GM23338 (cell line): Measurements from ENCODE around the gene PRDM2. TPM values are rescaled to one million over a fixed set of nuclear protein-coding genes. Genes with fewer than 3 reads are reported as not detected.

ENCODE experiments used
- ATAC-seq: fragments of 200-7000 bp; cut with Tn5 transposase; 3 replicates; pipeline ENCODE4 v1.9.1; 2020
- DNase-seq: peaks from one replicate; pipeline ENCODE4 v3.0.0-alpha.2; 2015; ENCODE audit warnings: low spot score
- H2AFZ ChIP-seq: fragments of 200-600 bp; sonication (generic); 2 replicates; pipeline ENCODE4 v1.8.0; 2016; ENCODE audit warnings: antibody characterized with exemption, mild to moderate bottlenecking, moderate library complexity
- H3F3A ChIP-seq: fragments of 200-600 bp; sonication (generic); replicated peaks from 2 replicates; pipeline ENCODE4 v1.8.0; 2017; ENCODE audit warnings: antibody characterized with exemption, mixed run types, low read depth
- H3K27ac ChIP-seq: fragments of 200-600 bp; sonication (generic); 2 replicates; pipeline ENCODE4 v1.6.1; 2016; ENCODE audit warnings: low read depth
- H3K27me3 ChIP-seq: fragments of 200-600 bp; sonication (generic); 2 replicates; pipeline ENCODE4 v1.8.0; 2016; ENCODE audit warnings: mild to moderate bottlenecking, mixed run types, moderate library complexity; ENCODE audit not compliant: insufficient read depth
- H3K36me3 ChIP-seq: fragments of 200-600 bp; sonication (generic); 2 replicates; pipeline ENCODE4 v1.8.0; 2016; ENCODE audit warnings: mild to moderate bottlenecking; ENCODE audit not compliant: insufficient read depth
- H3K4me1 ChIP-seq: fragments of 200-600 bp; sonication (generic); 2 replicates; pipeline ENCODE4 v1.8.0; 2016; ENCODE audit warnings: mild to moderate bottlenecking, moderate library complexity; ENCODE audit not compliant: insufficient read depth
- H3K4me2 ChIP-seq: fragments of 200-600 bp; sonication (generic); 2 replicates; pipeline ENCODE4 v1.7.1; 2017; ENCODE audit warnings: mixed run types
- H3K4me3 ChIP-seq: fragments of 200-600 bp; sonication (generic); 2 replicates; pipeline ENCODE4 v1.6.1; 2016; ENCODE audit warnings: mixed run types
- H3K79me2 ChIP-seq: fragments of 200-600 bp; sonication (generic); replicated peaks from 2 replicates; pipeline ENCODE4 v1.8.0; 2017; ENCODE audit warnings: mild to moderate bottlenecking; ENCODE audit not compliant: insufficient read depth
- H3K9me2 ChIP-seq: fragments of 200-600 bp; sonication (generic); 2 replicates; pipeline ENCODE4 v1.8.0; 2017; ENCODE audit not compliant: insufficient read depth
- H4K20me1 ChIP-seq: fragments of 200-600 bp; sonication (generic); replicated peaks from 2 replicates; pipeline ENCODE4 v1.8.0; 2017; ENCODE audit warnings: mild to moderate bottlenecking; ENCODE audit not compliant: insufficient read depth
- H3K27ac Mint-ChIP-seq: 2 replicates; pipeline ENCODE4 v1.8.0; 2020; ENCODE audit warnings: inconsistent platforms, mild to moderate bottlenecking, moderate library complexity, mixed read lengths
- H3K27me3 Mint-ChIP-seq: 3 replicates; pipeline ENCODE4 v1.8.0; 2022; ENCODE audit warnings: low read depth, mild to moderate bottlenecking, moderate library complexity, mixed read lengths, inconsistent platforms; ENCODE audit not compliant: insufficient read depth, poor library complexity
- H3K36me3 Mint-ChIP-seq: 3 replicates; pipeline ENCODE4 v1.8.0; 2021; ENCODE audit warnings: low read depth, mild to moderate bottlenecking, inconsistent platforms, moderate library complexity, mixed read lengths
- H3K4me1 Mint-ChIP-seq: 3 replicates; pipeline ENCODE4 v1.8.0; 2020; ENCODE audit warnings: mild to moderate bottlenecking, inconsistent platforms, mixed read lengths
- H3K4me3 Mint-ChIP-seq: 3 replicates; pipeline ENCODE4 v1.8.0; 2021; ENCODE audit warnings: moderate library complexity, mild to moderate bottlenecking, inconsistent platforms, mixed read lengths
- H3K9me3 Mint-ChIP-seq: 3 replicates; pipeline ENCODE4 v1.8.0; 2020; ENCODE audit warnings: moderate library complexity, mild to moderate bottlenecking, inconsistent platforms, mixed read lengths
- EZH2 ChIP-seq: fragments of 200-600 bp; sonication (generic); IDR thresholded peaks from one replicate; pipeline ENCODE4 v1.8.0; 2017; ENCODE audit warnings: antibody characterized with exemption, mild to moderate bottlenecking, low read depth; ENCODE audit not compliant: unreplicated experiment
- JUNB ChIP-seq: IDR thresholded peaks from one replicate; pipeline ENCODE4 v1.6.1; 2016; ENCODE audit warnings: antibody characterized with exemption; ENCODE audit not compliant: unreplicated experiment
- NANOG ChIP-seq: IDR thresholded peaks from 2 replicates; pipeline ENCODE4 v1.6.1; 2016; ENCODE audit warnings: antibody characterized with exemption, borderline replicate concordance
- STAT1 ChIP-seq: IDR thresholded peaks from one replicate; pipeline ENCODE4 v1.6.1; 2016; ENCODE audit warnings: antibody characterized with exemption; ENCODE audit not compliant: unreplicated experiment
- ZNF114 ChIP-seq: fragments of 250-450 bp; sonication (Bioruptor Pico); IDR thresholded peaks from 2 replicates; pipeline ENCODE4 v1.5.0; 2020; ENCODE audit warnings: mild to moderate bottlenecking, moderate library complexity
- ZNF331 ChIP-seq: fragments of 250-450 bp; sonication (Bioruptor Pico); IDR thresholded peaks from 2 replicates; pipeline ENCODE4 v1.5.0; 2020; ENCODE audit warnings: low read depth, mild to moderate bottlenecking, moderate library complexity
- polyA plus RNA-seq: library from polyadenylated mRNA; unstranded; fragments of >200 nt; fragmentation: Nextera tagmentation; extraction: Ambion mirVana; gene quantifications from 2 replicates; pipeline ENCODE4 v1.2.1, GENCODE V29; 2016
- total RNA-seq: library from RNA; depleted of rRNA; stranded (reverse); fragments of >200 nt; shearing (Covaris generic); gene quantifications from 2 replicates; pipeline ENCODE4 v1.2.3, GENCODE V29; 2014
- TF ChIP-seq, protein P1 (sequence below), 2 experiments: fragments of 200-600 bp in 1 of 2; sonication (generic) in 1 of 2; conservative IDR thresholded peaks; 2 replicates each; pipeline versions ENCODE4 v1.5.1 to v1.6.1; 2016 to 2017; ENCODE audit warnings: antibody characterized with exemption in 2 of 2, low read depth in 2 of 2, mild to moderate bottlenecking in 2 of 2, moderate library complexity in 1 of 2

Gene PRDM2
- total and polyA plus RNA-seq, 2 experiments from 2014 or later, result 11.6 to 28.3 TPM

DNA sequence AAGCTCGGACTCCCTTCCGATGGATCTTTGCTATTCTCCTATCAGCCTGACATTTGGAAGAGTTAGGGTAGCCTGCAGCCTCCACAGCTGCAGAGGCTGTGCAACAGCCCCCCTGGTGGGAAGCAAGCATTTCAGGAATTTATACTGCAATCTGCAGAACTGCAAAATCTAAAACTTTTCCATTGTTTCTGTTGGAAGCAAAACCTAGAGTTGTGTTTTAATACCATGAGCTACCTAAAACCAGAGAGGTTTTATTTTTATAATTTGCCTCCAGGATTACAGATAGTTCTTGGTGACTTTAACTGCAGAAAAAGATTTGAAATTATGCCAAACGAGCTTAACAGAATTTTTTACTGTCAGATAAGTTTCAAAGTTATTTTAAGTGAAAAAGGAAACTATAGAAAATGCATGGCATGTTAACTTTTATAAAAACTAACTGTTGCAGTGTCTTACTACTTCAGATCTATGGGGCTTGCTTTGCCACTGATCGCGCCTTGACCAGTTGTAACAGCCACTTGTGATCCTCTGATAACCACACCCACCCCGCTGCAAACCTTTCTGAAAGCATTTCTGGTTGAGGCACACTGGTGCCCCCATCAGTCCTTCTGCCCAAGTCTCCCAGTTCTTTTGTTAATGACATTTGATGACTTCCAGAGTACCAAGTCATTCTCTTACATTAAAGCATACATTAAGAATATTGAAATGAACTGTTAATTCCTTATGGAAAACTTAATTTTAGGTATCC, 64.8 kb downstream of the PRDM2 start:
- 0 out of 3 replicates have a peak overlapping the region, but pooled peaks have one; percentile 22 for H3K4me3 Mint-ChIP-seq
- H3K36me3 ChIP-seq, result no peaks in the 10 kb centered on the region
- ATAC-seq (peak; percentile 77), DNase-seq (peak; percentile 78)
- no peaks in the 10 kb centered on the region for H3K36me3 Mint-ChIP-seq
- no peak overlapping the region for H3K4me3 ChIP-seq
- no peak overlapping the region for H3K27ac ChIP-seq
- H3K9me3 Mint-ChIP-seq, result no peaks in the 10 kb centered on the region
- H3K27ac Mint-ChIP-seq, result no peak overlapping the region
- TF ChIP-seq, protein P1, sequence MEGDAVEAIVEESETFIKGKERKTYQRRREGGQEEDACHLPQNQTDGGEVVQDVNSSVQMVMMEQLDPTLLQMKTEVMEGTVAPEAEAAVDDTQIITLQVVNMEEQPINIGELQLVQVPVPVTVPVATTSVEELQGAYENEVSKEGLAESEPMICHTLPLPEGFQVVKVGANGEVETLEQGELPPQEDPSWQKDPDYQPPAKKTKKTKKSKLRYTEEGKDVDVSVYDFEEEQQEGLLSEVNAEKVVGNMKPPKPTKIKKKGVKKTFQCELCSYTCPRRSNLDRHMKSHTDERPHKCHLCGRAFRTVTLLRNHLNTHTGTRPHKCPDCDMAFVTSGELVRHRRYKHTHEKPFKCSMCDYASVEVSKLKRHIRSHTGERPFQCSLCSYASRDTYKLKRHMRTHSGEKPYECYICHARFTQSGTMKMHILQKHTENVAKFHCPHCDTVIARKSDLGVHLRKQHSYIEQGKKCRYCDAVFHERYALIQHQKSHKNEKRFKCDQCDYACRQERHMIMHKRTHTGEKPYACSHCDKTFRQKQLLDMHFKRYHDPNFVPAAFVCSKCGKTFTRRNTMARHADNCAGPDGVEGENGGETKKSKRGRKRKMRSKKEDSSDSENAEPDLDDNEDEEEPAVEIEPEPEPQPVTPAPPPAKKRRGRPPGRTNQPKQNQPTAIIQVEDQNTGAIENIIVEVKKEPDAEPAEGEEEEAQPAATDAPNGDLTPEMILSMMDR (conservative IDR thresholded peaks at IDR 0.05; ENCODE audit: low read depth in 2 of 2), result peak in 1 of 2 experiments; percentile 54; a peak in 3 of 4 replicates
- no peak for TF ChIP-seq ZNF114 (CRISPR knock-in tag)
- no peak for TF ChIP-seq ZNF331 (CRISPR knock-in tag)
- no peak for TF ChIP-seq JUNB
- H2AFZ ChIP-seq, result no peak overlapping the region
- peaks cover 50% of the 10 kb centered on the region for H3K79me2 ChIP-seq
- peaks cover 2% of the 10 kb centered on the region for H3K27me3 Mint-ChIP-seq
- peak overlapping the region; percentile 10 for H3K4me2 ChIP-seq
- H3K4me1 Mint-ChIP-seq, result peaks cover 54% of the 10 kb centered on the region
- H3F3A ChIP-seq, result no peaks in the 10 kb centered on the region
- H3K4me1 ChIP-seq, result peaks cover 41% of the 10 kb centered on the region
- no peaks in the 10 kb centered on the region for H3K27me3 ChIP-seq
- peaks cover 6% of the 10 kb centered on the region for H4K20me1 ChIP-seq
- no peaks in the 10 kb centered on the region for H3K9me2 ChIP-seq

DNA sequence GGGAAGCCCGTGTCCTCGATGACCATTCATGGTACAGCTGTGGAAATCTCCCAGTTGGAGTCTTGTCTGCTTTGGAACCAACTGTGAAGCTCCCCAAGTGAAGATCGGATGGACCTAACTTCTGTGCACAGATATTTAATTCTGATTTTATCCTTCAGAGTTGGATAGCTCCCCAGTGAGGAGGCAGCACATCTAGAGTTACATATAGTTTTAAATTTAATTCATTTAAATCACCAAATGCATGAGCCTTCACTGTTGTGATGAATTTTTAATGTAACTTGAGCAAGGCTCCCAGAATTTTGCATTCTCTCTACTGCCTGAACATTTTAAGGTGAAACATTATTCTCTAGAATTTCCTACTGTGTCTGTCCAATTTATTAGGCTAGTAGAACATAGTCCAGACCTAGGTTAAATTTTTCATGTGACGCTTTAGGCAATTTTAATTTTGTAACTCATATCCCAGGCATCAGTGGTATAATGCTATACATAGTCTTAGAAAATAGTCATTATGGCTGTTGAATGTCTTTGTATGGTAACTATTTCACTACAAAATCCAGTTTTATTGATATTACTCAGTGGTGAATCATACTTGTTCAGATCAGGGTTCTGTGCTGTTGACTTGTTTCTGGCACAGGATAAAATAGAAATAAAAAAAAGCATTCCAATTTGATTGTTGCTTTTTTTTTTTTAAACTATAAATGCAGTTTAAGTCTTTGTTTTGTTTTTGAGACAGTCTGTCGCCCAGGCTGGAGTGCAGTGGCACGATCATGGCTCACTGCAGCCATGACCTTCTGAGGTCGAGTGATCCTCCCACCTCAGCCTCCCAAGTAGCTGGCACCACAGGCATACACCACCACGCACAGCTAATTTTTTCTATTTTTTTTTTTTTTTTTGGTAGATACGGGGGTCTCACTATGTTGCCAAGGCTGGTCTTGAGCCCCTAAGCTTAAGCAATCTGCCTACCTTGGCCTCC, 66.9 kb downstream of the PRDM2 start:
- ATAC-seq (no peak), DNase-seq (no peak)
- Mint-ChIP-seq H3K36me3 (no peaks in the 10 kb centered on the region), H3K9me3 (no peaks in the 10 kb centered on the region), H3K4me3 (no peak overlapping the region), H3K27ac (no peak overlapping the region), H3K4me1 (peaks cover 36% of the 10 kb centered on the region), H3K27me3 (peaks cover 2% of the 10 kb centered on the region)
- Histone ChIP-seq H3K79me2 (peaks cover 57% of the 10 kb centered on the region), H3K9me2 (no peaks in the 10 kb centered on the region), H3K27me3 (no peaks in the 10 kb centered on the region), H3F3A (no peaks in the 10 kb centered on the region), H2AFZ (no peak overlapping the region), H3K4me2 (no peak overlapping the region), H3K4me3 (no peak overlapping the region), H3K27ac (no peak overlapping the region), H4K20me1 (peaks cover 4% of the 10 kb centered on the region), H3K4me1 (peaks cover 24% of the 10 kb centered on the region), H3K36me3 (no peaks in the 10 kb centered on the region)
- TF ChIP-seq ZNF331 (CRISPR knock-in tag) (no peak), ZNF114 (CRISPR knock-in tag) (no peak), EZH2 (no peak), STAT1 (no peak), NANOG (no peak), JUNB (no peak)
- TF ChIP-seq, protein P1 (conservative IDR thresholded peaks at IDR 0.05; ENCODE audit: low read depth in 2 of 2), result no peak
